ENCODE measurements around the gene PHC3. TPM values are rescaled to one million over a fixed set of nuclear protein-coding genes. Genes with fewer than 3 reads are reported as not detected.

The PHC3 gene
- polyA plus RNA-seq, 2 of the 4 experiments (the other 2 are of a cell fraction): 10.8 to 49.1 TPM

GRCh38 chr3:170095771-170096170 is 85.8 kb downstream of the PHC3 start:
- WGBS (ENCODE audit: missing lambda C conversion rate): 77% methylated on average over 4 of the region's 4 CpGs
- no peak for FAIRE-seq
- CTCF ChIA-PET: interaction anchor here (0.6 kb wide), 1 partner anchor 46 kb away, joined by 3 read pairs; no protein-coding TSS in a partner anchor

DNA sequence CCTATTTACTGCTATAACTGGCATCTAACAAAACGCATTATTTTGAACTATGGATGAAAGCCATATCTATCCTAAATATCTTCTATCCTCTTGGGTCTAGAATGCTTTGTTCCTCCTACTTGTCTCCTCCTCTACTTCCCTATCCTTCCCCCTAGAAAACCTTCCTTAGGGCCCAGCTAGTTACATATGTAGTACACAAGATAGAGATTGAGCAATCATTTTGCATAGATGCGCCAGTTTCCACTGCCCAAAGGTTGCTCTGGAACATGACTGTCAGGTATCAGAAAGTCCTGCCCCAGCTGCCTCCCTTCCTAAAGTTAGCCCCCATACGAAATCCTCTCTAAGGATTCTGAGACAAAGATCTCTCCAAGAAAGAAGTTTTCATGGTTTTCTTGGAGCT is 88.6 kb downstream of the PHC3 start:
- CTCF ChIA-PET: interaction anchor here (1.0 to 1.3 kb wide), 2 partner anchors 16 to 321 kb away, joined by 3 to 4 read pairs; no protein-coding TSS in a partner anchor
- Histone ChIP-seq H3K4me3 (no peak overlapping the region), H3K4me1 (no peaks in the 10 kb centered on the region), H3K27ac (no peak overlapping the region), H3K4me2 (no peak overlapping the region), H3K9me3 (no peaks in the 10 kb centered on the region)
- TF ChIP-seq PHF8 (IDR thresholded peaks at IDR 0.05; ENCODE audit: borderline replicate concordance, low read depth) (no peak), EHMT2 (IDR thresholded peaks at IDR 0.05; ENCODE audit: low read depth) (no peak), JUN (IDR thresholded peaks at IDR 0.05) (no peak), TFCP2L1 (CRISPR knock-in tag; IDR thresholded peaks at IDR 0.05) (no peak), SREBF2 (IDR thresholded peaks at IDR 0.05) (no peak), ELK1 (IDR thresholded peaks at IDR 0.05; ENCODE audit: low read depth, low read length) (no peak), NR3C1 (IDR thresholded peaks at IDR 0.05) (no peak), FOXS1 (CRISPR knock-in tag; IDR thresholded peaks at IDR 0.05) (no peak), MAFK (IDR thresholded peaks at IDR 0.05; ENCODE audit: partially characterized antibody) (no peak), KDM1A (IDR thresholded peaks at IDR 0.05; ENCODE audit: low read depth) (no peak), ZC3H11A (IDR thresholded peaks at IDR 0.05) (no peak), ATOH8 (CRISPR knock-in tag; IDR thresholded peaks at IDR 0.05; ENCODE audit: low read depth) (no peak), FOSL2 (IDR thresholded peaks at IDR 0.05) (no peak), FOSL2 (CRISPR knock-in tag; IDR thresholded peaks at IDR 0.05) (no peak), HOXB5 (CRISPR knock-in tag; IDR thresholded peaks at IDR 0.05) (no peak), CBX8 (IDR thresholded peaks at IDR 0.05) (no peak), JUNB (IDR thresholded peaks at IDR 0.05) (no peak)
- TF ChIP-seq, protein P1, sequence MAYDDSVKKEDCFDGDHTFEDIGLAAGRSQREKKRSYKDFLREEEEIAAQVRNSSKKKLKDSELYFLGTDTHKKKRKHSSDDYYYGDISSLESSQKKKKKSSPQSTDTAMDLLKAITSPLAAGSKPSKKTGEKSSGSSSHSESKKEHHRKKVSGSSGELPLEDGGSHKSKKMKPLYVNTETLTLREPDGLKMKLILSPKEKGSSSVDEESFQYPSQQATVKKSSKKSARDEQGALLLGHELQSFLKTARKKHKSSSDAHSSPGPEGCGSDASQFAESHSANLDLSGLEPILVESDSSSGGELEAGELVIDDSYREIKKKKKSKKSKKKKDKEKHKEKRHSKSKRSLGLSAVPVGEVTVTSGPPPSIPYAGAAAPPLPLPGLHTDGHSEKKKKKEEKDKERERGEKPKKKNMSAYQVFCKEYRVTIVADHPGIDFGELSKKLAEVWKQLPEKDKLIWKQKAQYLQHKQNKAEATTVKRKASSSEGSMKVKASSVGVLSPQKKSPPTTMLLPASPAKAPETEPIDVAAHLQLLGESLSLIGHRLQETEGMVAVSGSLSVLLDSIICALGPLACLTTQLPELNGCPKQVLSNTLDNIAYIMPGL (CRISPR knock-in tag; IDR thresholded peaks at IDR 0.05; ENCODE audit: borderline replicate concordance): no peak
- TF ChIP-seq, protein P2, sequence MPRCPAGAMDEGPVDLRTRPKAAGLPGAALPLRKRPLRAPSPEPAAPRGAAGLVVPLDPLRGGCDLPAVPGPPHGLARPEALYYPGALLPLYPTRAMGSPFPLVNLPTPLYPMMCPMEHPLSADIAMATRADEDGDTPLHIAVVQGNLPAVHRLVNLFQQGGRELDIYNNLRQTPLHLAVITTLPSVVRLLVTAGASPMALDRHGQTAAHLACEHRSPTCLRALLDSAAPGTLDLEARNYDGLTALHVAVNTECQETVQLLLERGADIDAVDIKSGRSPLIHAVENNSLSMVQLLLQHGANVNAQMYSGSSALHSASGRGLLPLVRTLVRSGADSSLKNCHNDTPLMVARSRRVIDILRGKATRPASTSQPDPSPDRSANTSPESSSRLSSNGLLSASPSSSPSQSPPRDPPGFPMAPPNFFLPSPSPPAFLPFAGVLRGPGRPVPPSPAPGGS (IDR thresholded peaks at IDR 0.05): no peak
- no peak for FAIRE-seq
- WGBS (ENCODE audit: missing lambda C conversion rate): 92% methylated on average over 3 of the region's 3 CpGs
- POLR2A ChIA-PET: no interaction called here
- no peak for ATAC-seq
- DNase-seq (ENCODE audit: low read depth in 1 of 2, low spot score in 1 of 2): no peak

More at GRCh38 chr3:170095771-170096170, 85.8 kb downstream of the PHC3 start:
- H3K4me3 ChIP-seq: no peak overlapping the region
- POLR2A ChIA-PET: no interaction called here
- no peaks in the 10 kb centered on the region for H3K9me3 ChIP-seq
- no peaks in the 10 kb centered on the region for H3K4me1 ChIP-seq
- ATAC-seq: no peak
- TF ChIP-seq TFCP2L1 (CRISPR knock-in tag; IDR thresholded peaks at IDR 0.05) (no peak), ZC3H11A (IDR thresholded peaks at IDR 0.05) (no peak), CHD4 (IDR thresholded peaks at IDR 0.05; ENCODE audit: borderline replicate concordance) (no peak), E2F6 (IDR thresholded peaks at IDR 0.05; ENCODE audit: borderline replicate concordance, low read depth) (no peak), NPAS2 (CRISPR knock-in tag; IDR thresholded peaks at IDR 0.05; ENCODE audit: borderline replicate concordance) (no peak), PHF8 (IDR thresholded peaks at IDR 0.05; ENCODE audit: borderline replicate concordance, low read depth) (no peak), CEBPB (IDR thresholded peaks at IDR 0.05) (no peak), POLR2AphosphoS2 (conservative IDR thresholded peaks at IDR 0.05; ENCODE audit: low read length) (no peak), BHLHE40 (IDR thresholded peaks at IDR 0.05; ENCODE audit: low read depth, low read length) (no peak), ELK1 (IDR thresholded peaks at IDR 0.05; ENCODE audit: low read depth, low read length) (no peak), NFE2L2 (conservative IDR thresholded peaks at IDR 0.05; ENCODE audit: low read length) (no peak), RNF2 (IDR thresholded peaks at IDR 0.05; ENCODE audit: borderline replicate concordance, low read depth) (no peak)
- TF ChIP-seq, protein P1 (CRISPR knock-in tag; IDR thresholded peaks at IDR 0.05; ENCODE audit: borderline replicate concordance): no peak
- H3K4me2 ChIP-seq: no peak overlapping the region
- no peak overlapping the region for H3K27ac ChIP-seq
- no peak for DNase-seq (ENCODE audit: low read depth in 1 of 2, low spot score in 1 of 2)

All from A549 (cell line).